Upper lobe of right lung (tissue), 1 donor: Measurements from ENCODE around the gene GABRR3. TPM values are rescaled to one million over a fixed set of nuclear protein-coding genes. Genes with fewer than 3 reads are reported as not detected.

ENCODE experiments used
- ATAC-seq: fragments of 200-7000 bp; cut with Tn5 transposase; one replicate; pipeline ENCODE4 v1.9.1; 2020; ENCODE audit warnings: mild to moderate bottlenecking, moderate library complexity
- DNase-seq: peaks from one replicate; pipeline ENCODE4 v3.0.0-alpha.2; 2020
- H3K27ac ChIP-seq: fragments of 200-600 bp; one replicate; pipeline ENCODE4 v1.8.0; 2022
- H3K27me3 ChIP-seq: fragments of 200-600 bp; one replicate; pipeline ENCODE4 v1.8.0; 2022; ENCODE audit warnings: mild to moderate bottlenecking
- H3K36me3 ChIP-seq: fragments of 200-600 bp; one replicate; pipeline ENCODE4 v1.8.0; 2022
- H3K4me1 ChIP-seq: fragments of 200-600 bp; one replicate; pipeline ENCODE4 v1.8.0; 2022
- H3K4me3 ChIP-seq: fragments of 200-600 bp; one replicate; pipeline ENCODE4 v1.8.0; 2022; ENCODE audit warnings: mild to moderate bottlenecking
- H3K9me3 ChIP-seq: fragments of 200-600 bp; one replicate; pipeline ENCODE4 v1.8.0; 2022
- intact Hi-C: fragments of 100-400 bp; cut with DNase I; formaldehyde crosslinking; loops from one replicate; pipeline ENCODE4 v1.11.0; 2022
- total RNA-seq: library from RNA; stranded (reverse); fragmentation: NEBNext Ultra II Directional; extraction: Animal tissue kit (Norgen Biotek cat#: 25700); gene quantifications from one replicate; pipeline ENCODE4 v1.2.1, GENCODE V29; 2021
- TF ChIP-seq, protein P1 (sequence below): fragments of 200-600 bp; IDR thresholded peaks from one replicate; pipeline ENCODE4 v1.8.0; 2022; ENCODE audit warnings: antibody characterized with exemption
- donor health status: DM: no; HTN: yes; CAD: no; lungs with severe emphysema.

The GABRR3 gene
- total RNA-seq, 1 donor from 2014 or later, result not detected

DNA sequence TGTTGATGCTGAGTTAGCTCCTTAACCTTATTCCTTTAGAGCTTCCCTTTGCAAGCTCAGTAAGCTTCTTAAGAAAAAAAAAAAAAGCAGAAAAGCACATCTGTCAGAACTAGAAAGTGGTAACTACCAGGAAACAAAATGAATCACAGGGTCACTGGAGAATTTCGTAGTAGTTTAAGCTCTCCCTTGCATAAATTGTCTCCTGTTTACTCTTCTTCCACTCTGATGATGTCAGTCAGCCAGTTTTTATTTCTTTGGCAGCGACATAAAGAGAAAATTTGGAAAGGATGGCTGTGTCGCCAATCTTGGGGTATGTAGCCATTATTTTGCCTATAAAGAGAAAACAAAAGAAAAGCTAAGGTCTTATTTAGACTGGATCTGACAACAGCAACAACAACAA is 3.2 kb upstream of the GABRR3 start:
- Histone ChIP-seq H3K27me3 (peaks cover 6% of the 10 kb centered on the region), H3K4me1 (no peaks in the 10 kb centered on the region), H3K9me3 (peaks cover 9% of the 10 kb centered on the region), H3K36me3 (no peaks in the 10 kb centered on the region), H3K4me3 (no peak overlapping the region), H3K27ac (no peak overlapping the region)
- ATAC-seq (no peak), DNase-seq (no peak)
- TF ChIP-seq, protein P1, sequence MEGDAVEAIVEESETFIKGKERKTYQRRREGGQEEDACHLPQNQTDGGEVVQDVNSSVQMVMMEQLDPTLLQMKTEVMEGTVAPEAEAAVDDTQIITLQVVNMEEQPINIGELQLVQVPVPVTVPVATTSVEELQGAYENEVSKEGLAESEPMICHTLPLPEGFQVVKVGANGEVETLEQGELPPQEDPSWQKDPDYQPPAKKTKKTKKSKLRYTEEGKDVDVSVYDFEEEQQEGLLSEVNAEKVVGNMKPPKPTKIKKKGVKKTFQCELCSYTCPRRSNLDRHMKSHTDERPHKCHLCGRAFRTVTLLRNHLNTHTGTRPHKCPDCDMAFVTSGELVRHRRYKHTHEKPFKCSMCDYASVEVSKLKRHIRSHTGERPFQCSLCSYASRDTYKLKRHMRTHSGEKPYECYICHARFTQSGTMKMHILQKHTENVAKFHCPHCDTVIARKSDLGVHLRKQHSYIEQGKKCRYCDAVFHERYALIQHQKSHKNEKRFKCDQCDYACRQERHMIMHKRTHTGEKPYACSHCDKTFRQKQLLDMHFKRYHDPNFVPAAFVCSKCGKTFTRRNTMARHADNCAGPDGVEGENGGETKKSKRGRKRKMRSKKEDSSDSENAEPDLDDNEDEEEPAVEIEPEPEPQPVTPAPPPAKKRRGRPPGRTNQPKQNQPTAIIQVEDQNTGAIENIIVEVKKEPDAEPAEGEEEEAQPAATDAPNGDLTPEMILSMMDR, result no peak
- intact Hi-C loops, result no loop called here

DNA sequence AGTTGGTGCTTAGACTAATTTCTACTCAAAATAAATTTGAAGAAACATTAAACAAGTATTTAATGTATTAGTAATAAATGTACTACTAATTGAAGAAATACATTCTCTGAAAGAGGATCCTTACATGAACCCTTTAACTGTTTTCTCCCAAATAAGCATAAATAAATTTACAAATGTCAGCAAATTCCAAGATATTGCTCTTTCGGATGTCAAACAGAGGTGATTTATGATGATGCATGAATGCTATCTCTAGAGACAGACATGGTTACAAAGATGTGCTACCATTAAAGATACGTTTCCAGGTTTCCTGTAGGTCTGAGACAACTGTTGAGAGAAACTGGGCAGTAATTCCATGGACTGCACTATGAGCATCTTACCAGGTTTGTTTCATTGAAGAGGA is 629 bp downstream of the GABRR3 start:
- H3K27ac ChIP-seq, result no peak overlapping the region
- no peak overlapping the region for H3K4me3 ChIP-seq
- H3K36me3 ChIP-seq, result no peaks in the 10 kb centered on the region
- intact Hi-C loops, result no loop called here
- H3K4me1 ChIP-seq, result no peaks in the 10 kb centered on the region
- no peak for ATAC-seq
- no peaks in the 10 kb centered on the region for H3K9me3 ChIP-seq
- no peak for DNase-seq
- TF ChIP-seq, protein P1, result no peak
- peaks cover 6% of the 10 kb centered on the region for H3K27me3 ChIP-seq

DNA sequence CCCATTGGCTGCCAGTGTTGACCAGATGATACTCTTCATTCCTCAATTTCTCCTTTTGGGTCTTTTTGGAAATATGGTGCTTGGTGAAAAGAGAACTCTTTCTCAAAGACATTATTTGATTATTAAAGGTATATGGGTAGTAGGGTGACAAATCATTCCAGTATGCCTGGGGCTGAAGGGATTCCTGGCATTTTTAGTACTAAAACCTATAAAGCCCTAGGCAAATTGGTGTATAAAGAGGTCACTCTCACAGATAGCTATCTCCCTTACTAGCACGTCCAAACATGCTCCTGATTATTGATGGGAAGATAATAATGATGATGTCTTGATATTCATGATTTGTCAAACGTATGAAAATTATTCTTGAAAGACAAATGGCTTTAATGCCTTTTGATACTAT is 1.1 kb downstream of the GABRR3 start:
- no peaks in the 10 kb centered on the region for H3K9me3 ChIP-seq
- intact Hi-C loops, result no loop called here
- TF ChIP-seq, protein P1, result no peak
- no peak overlapping the region for H3K4me3 ChIP-seq
- peaks cover 6% of the 10 kb centered on the region for H3K27me3 ChIP-seq
- DNase-seq (no peak), ATAC-seq (no peak)
- H3K36me3 ChIP-seq, result no peaks in the 10 kb centered on the region
- H3K4me1 ChIP-seq, result no peaks in the 10 kb centered on the region
- no peak overlapping the region for H3K27ac ChIP-seq

DNA sequence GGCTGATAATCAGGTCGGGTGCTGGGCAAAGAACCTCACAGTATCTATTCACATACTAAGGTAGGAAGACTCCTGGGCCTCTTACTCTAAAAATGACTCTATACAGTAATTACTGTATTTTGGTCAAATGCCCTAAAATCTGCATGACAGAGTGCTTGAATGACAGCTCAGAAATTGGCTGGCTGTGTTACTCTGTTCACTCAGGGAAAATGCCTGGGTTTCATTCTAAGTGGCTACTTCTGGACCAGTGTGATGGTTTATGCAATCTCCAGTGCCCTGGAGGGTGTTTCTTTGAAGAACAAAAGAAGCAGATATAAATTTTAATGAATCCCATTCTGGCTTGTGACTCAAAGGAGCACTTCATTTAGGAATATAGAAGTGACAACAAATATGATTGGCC is 2.2 kb downstream of the GABRR3 start:
- H3K27me3 ChIP-seq, result peaks cover 6% of the 10 kb centered on the region
- H3K4me1 ChIP-seq, result no peaks in the 10 kb centered on the region
- intact Hi-C loops, result no loop called here
- H3K36me3 ChIP-seq, result no peaks in the 10 kb centered on the region
- ATAC-seq (no peak), DNase-seq (no peak)
- no peaks in the 10 kb centered on the region for H3K9me3 ChIP-seq
- no peak overlapping the region for H3K4me3 ChIP-seq
- TF ChIP-seq, protein P1, result no peak
- no peak overlapping the region for H3K27ac ChIP-seq

DNA sequence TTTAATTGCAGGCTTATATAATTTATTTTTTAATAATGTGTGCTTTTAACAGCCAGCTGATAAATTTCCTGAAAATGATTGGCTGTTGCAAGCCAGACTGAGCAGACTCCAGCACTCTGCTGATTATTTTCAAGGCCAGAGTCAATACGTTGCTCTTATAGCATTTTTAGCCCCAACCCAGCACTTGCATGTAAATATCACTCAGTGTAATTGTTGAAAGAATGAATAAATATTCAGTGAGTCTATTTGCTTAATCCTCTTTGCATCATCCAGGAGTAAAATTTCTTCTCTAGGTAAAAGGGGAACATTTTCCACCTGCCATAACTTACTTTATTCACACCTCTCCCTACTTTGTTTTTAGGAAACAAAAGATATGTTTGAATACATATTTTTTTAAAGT is 2.9 kb downstream of the GABRR3 start:
- DNase-seq (no peak), ATAC-seq (no peak)
- Histone ChIP-seq H3K4me3 (no peak overlapping the region), H3K4me1 (no peaks in the 10 kb centered on the region), H3K9me3 (no peaks in the 10 kb centered on the region), H3K27me3 (peaks cover 6% of the 10 kb centered on the region), H3K27ac (no peak overlapping the region), H3K36me3 (no peaks in the 10 kb centered on the region)
- TF ChIP-seq, protein P1, result no peak
- intact Hi-C loops, result no loop called here

DNA sequence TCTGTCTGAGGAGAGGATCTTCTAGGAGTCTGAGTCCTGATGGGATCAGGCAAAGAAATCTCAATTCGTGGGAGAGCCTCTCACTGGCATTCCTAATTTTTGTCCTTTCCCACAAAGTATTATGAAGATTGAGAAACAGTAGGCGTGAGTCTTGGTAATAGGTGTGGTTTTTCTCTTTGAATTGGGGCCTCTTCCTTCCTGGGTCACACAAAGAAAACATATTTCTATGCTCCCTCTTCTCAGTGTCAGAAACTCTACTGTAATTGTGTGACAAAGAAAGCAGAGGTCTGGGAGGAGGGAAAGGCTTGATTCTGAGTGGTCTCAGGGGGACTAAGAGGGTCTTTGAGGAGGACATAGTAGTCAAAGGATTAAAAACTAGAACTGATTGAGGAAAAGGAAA is 6.0 kb downstream of the GABRR3 start:
- Histone ChIP-seq H3K4me3 (no peak overlapping the region), H3K27ac (no peak overlapping the region), H3K4me1 (no peaks in the 10 kb centered on the region), H3K27me3 (no peaks in the 10 kb centered on the region), H3K9me3 (no peaks in the 10 kb centered on the region), H3K36me3 (no peaks in the 10 kb centered on the region)
- intact Hi-C loops, result no loop called here
- TF ChIP-seq, protein P1, result no peak
- ATAC-seq (no peak), DNase-seq (no peak)
